Subcutaneous preadipocyte (primary cell): Measurements from ENCODE around the gene HCCS. TPM values are rescaled to one million over a fixed set of nuclear protein-coding genes. Genes with fewer than 3 reads are reported as not detected.

Experiments
- small RNA-seq: library from RNA; depleted of rRNA; stranded (forward); fragments of <200 nt; gene quantifications from one replicate; pipeline ENCODE3, GENCODE V24; 2012
- total RNA-seq: library from RNA; depleted of rRNA; stranded (reverse); fragments of >200 nt; gene quantifications from 2 replicates; pipeline ENCODE4 v1.2.3, GENCODE V29; 2012

The HCCS gene
- 11.8 and 14.1 TPM in 2 replicates for total RNA-seq

DNA sequence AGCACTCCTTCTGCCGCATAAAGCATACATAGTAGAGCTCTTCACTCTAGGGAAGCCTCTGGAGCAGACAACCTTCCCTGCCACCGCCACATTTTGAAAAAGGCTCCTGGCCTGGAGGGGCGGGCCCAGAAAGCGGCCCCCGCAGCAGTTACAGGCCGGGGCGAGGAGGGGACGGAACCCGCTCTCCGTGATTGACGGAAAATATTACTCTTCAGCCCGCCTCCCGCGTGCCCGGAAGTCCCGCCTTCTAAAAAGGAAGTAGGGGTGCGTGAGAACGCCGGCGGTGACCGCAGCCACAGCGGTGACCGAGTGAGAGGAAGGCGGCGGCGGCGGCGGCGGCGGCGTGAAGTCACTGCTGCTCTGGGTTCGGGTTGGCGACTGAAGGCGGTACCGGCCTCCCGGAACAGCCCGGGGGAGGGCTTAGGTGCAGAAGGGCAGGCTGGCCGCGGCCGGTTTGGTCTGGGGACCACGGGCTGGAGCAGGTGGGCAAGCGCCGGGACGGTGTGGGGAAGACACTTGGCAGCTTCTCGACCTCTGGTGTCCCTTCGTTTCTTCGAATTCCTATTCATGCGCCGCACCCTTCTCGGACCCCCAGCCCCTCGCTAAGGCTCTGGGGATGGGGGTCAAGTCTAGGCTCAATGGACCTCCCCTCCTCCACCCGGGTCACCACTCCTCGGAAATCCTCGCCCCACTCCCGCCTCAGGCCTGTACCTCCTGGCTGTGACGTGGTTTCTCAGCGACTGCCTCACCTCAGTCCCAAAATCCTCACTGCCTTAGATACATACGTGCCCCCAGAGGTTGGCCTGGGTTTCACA lies at the start of gene HCCS:
Gene HCCS, plus strand, starts transcription at position 296 of the 815 bp plus-strand sequence. CDS start 729 bp downstream, outside the sequence.

Small RNA genes within 50 kb of the gene (small RNA-seq; reads per million reads assigned to genes)
- gene RF00019 (not detected), gene RF02271 (not detected)

Other genes starting within 250 kb of the HCCS start
- not detected in 2 replicates for gene AMELX, start 182.1 kb downstream of the HCCS start, total RNA-seq